ENCODE results near the gene PTCHD1. TPM values are rescaled to one million over a fixed set of nuclear protein-coding genes. Genes with fewer than 3 reads are reported as not detected.

Gene PTCHD1
- total and polyA plus RNA-seq, 4 donors: under 0.01 to 0.02 (median under 0.01) TPM; not detected in 1

DNA sequence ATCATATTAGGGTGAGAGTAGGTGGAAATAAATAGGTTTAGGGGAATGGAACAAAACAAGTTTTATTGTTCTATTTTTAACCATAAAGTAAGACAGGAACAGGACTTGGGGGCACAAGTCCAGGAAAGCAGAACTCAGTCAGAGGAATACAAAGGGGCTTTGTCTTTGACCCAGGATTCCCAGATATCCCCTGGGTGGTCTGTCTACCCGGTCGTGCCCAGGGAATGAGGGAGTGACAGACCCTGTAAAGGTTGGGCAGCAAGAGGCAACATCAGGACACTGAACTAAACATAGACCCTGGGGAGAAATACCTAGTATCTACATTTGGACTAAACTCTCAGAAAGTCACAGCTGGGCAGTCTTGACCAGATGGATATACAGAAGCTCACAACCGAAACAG lies 50.6 kb downstream of the PTCHD1 start:
- no peaks in the 10 kb centered on the region for H3K9me3 ChIP-seq (ENCODE audit: control insufficient read depth in 4 of 4, low read length in 3 of 4)
- no peak overlapping the region for H3K27ac ChIP-seq (ENCODE audit: low read depth in 1 of 2, low read length in 2 of 2)
- no peak overlapping the region for H3K9ac ChIP-seq (ENCODE audit: low read depth in 1 of 2, low read length in 2 of 2)
- peaks cover 0 to 8% (median 0%) of the 10 kb centered on the region in 4 donors for H3K27me3 ChIP-seq (ENCODE audit: control insufficient read depth in 4 of 4, insufficient read depth in 4 of 4, low read length in 3 of 4)
- H3K4me1 ChIP-seq (ENCODE audit: control insufficient read depth in 4 of 4, insufficient read depth in 4 of 4, low read length in 3 of 4): no peaks in the 10 kb centered on the region
- no peak overlapping the region for H3K4me3 ChIP-seq (ENCODE audit: low read depth in 1 of 3, low read length in 3 of 3)
- no peaks in the 10 kb centered on the region for H3K36me3 ChIP-seq (ENCODE audit: control insufficient read depth in 4 of 4, insufficient read depth in 3 of 4, low read depth in 1 of 4, low read length in 3 of 4)
- no peak for TF ChIP-seq FOXA2 (IDR thresholded peaks at IDR 0.05)
- no peak for TF ChIP-seq HNF4A (conservative IDR thresholded peaks at IDR 0.05)
- TF ChIP-seq TAF1 (conservative IDR thresholded peaks at IDR 0.05): no peak
- TF ChIP-seq FOXA1 (IDR thresholded peaks at IDR 0.05): no peak
- TF ChIP-seq CTCF (IDR thresholded peaks at IDR 0.05; ENCODE audit: low read depth, low read length, missing input control): no peak
- TF ChIP-seq RAD21 (IDR thresholded peaks at IDR 0.05): no peak
- no peak for TF ChIP-seq EGR1 (IDR thresholded peaks at IDR 0.05; ENCODE audit: low read depth in 2 of 2)
- no peak for TF ChIP-seq RXRA (IDR thresholded peaks at IDR 0.05)
- TF ChIP-seq, protein P1, sequence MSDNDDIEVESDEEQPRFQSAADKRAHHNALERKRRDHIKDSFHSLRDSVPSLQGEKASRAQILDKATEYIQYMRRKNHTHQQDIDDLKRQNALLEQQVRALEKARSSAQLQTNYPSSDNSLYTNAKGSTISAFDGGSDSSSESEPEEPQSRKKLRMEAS (IDR thresholded peaks at IDR 0.05): no peak
- no peak for TF ChIP-seq YY1 (IDR thresholded peaks at IDR 0.05)
- TF ChIP-seq JUND (IDR thresholded peaks at IDR 0.05): no peak
- TF ChIP-seq HNF4G (IDR thresholded peaks at IDR 0.05): no peak
- no peak for TF ChIP-seq ATF3 (IDR thresholded peaks at IDR 0.05)
- no peak for TF ChIP-seq REST (IDR thresholded peaks at IDR 0.05)
- TF ChIP-seq, protein P2, sequence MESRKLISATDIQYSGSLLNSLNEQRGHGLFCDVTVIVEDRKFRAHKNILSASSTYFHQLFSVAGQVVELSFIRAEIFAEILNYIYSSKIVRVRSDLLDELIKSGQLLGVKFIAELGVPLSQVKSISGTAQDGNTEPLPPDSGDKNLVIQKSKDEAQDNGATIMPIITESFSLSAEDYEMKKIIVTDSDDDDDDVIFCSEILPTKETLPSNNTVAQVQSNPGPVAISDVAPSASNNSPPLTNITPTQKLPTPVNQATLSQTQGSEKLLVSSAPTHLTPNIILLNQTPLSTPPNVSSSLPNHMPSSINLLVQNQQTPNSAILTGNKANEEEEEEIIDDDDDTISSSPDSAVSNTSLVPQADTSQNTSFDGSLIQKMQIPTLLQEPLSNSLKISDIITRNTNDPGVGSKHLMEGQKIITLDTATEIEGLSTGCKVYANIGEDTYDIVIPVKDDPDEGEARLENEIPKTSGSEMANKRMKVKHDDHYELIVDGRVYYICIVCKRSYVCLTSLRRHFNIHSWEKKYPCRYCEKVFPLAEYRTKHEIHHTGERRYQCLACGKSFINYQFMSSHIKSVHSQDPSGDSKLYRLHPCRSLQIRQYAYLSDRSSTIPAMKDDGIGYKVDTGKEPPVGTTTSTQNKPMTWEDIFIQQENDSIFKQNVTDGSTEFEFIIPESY (IDR thresholded peaks at IDR 0.05): no peak
- TF ChIP-seq GABPA (IDR thresholded peaks at IDR 0.05 in 1 of 2, conservative IDR thresholded peaks at IDR 0.05 in 1 of 2): no peak
- 70% methylated on average over 3 of the region's 3 CpGs for WGBS
- no peak for DNase-seq (ENCODE audit: low spot score)

- no peak for DNase-seq (ENCODE audit: low spot score)
- Histone ChIP-seq H3K9ac (ENCODE audit: low read depth in 1 of 2, low read length in 2 of 2) (no peak overlapping the region), H3K9me3 (ENCODE audit: control insufficient read depth in 4 of 4, low read length in 3 of 4) (no peaks in the 10 kb centered on the region), H3K4me1 (ENCODE audit: control insufficient read depth in 4 of 4, insufficient read depth in 4 of 4, low read length in 3 of 4) (no peaks in the 10 kb centered on the region), H3K36me3 (ENCODE audit: control insufficient read depth in 4 of 4, insufficient read depth in 3 of 4, low read depth in 1 of 4, low read length in 3 of 4) (no peaks in the 10 kb centered on the region), H3K27ac (ENCODE audit: low read depth in 1 of 2, low read length in 2 of 2) (no peak overlapping the region), H3K4me3 (ENCODE audit: low read depth in 1 of 3, low read length in 3 of 3) (no peak overlapping the region), H3K27me3 (ENCODE audit: control insufficient read depth in 4 of 4, insufficient read depth in 4 of 4, low read length in 3 of 4) (peaks cover 0 to 8% (median 0%) of the 10 kb centered on the region in 4 donors)
- TF ChIP-seq NR2F2 (IDR thresholded peaks at IDR 0.05) (no peak), SP1 (IDR thresholded peaks at IDR 0.05) (no peak), CTCF (IDR thresholded peaks at IDR 0.05; ENCODE audit: low read depth, low read length, missing input control) (no peak), FOXA2 (IDR thresholded peaks at IDR 0.05) (no peak), ATF3 (IDR thresholded peaks at IDR 0.05) (no peak), RAD21 (IDR thresholded peaks at IDR 0.05) (no peak), HNF4G (IDR thresholded peaks at IDR 0.05) (no peak), JUND (IDR thresholded peaks at IDR 0.05) (no peak), TAF1 (conservative IDR thresholded peaks at IDR 0.05) (no peak), RXRA (IDR thresholded peaks at IDR 0.05) (no peak), GABPA (IDR thresholded peaks at IDR 0.05 in 1 of 2, conservative IDR thresholded peaks at IDR 0.05 in 1 of 2) (no peak), REST (IDR thresholded peaks at IDR 0.05) (no peak)
These were observed 51.6 kb downstream of the PTCHD1 start for GRCh38 chrX:23386260-23386659.
